T-cell (primary cell): ENCODE results near the gene ST6GAL2. TPM values are rescaled to one million over a fixed set of nuclear protein-coding genes. Genes with fewer than 3 reads are reported as not detected.

Source experiments
- ATAC-seq, 4 experiments: fragments of 200-7000 bp in 3 of 4; fragments of 150-1000 bp in 1 of 4; cut with Tn5 transposase; replicated peaks in 1 of 4; 1 replicate in 3 of 4; 2 replicates in 1 of 4; pipeline ENCODE4 v1.10.0; 2021; ENCODE audit warnings: moderate library complexity in 3 of 4, mild to moderate bottlenecking in 2 of 4, moderate number of reproducible peaks in 1 of 4
- CTCF ChIA-PET, 2 donors: fragments of 300-600 bp; sonication (Branson Sonifier 250); formaldehyde crosslinking; loops; one replicate each; lab custom pipeline; 2022; ENCODE audit warnings: antibody characterized with exemption in 2 of 2; lab: Charles Lee
- POLR2A ChIA-PET, 2 donors: fragments of 300-600 bp; sonication (Branson Sonifier 250); formaldehyde crosslinking; loops; one replicate each; lab custom pipeline; 2022; ENCODE audit warnings: antibody characterized with exemption in 2 of 2; lab: Charles Lee
- DNase-seq, 35 experiments: peaks; one replicate each; pipeline versions ENCODE4 v3.0.0 to v3.0.0-alpha.2; 2013 to 2023
- H3K27ac ChIP-seq: one replicate; pipeline ENCODE4 v1.5.1; 2013; ENCODE audit warnings: low read length
- H3K27me3 ChIP-seq, 2 experiments: replicated peaks in 1 of 2; 1 replicate in 1 of 2; 2 replicates in 1 of 2; pipeline versions ENCODE4 v1.6.1 to v1.7.0; 2013; ENCODE audit warnings: low read length in 1 of 2, mixed read lengths in 1 of 2; ENCODE audit not compliant: control insufficient read depth in 2 of 2, insufficient read depth in 2 of 2; ENCODE audit errors: extremely low read depth in 1 of 2
- H3K36me3 ChIP-seq, 2 donors: 1 replicate in 1 of 2; 2 replicates in 1 of 2; pipeline versions ENCODE4 v1.6.1 to v1.7.0; 2013; ENCODE audit warnings: low read length in 1 of 2; ENCODE audit not compliant: control insufficient read depth in 2 of 2, insufficient read depth in 1 of 2; ENCODE audit errors: extremely low read depth in 1 of 2
- H3K4me1 ChIP-seq, 2 experiments: 1 replicate in 1 of 2; 2 replicates in 1 of 2; pipeline versions ENCODE4 v1.6.1 to v1.7.0; 2013; ENCODE audit warnings: low read length in 2 of 2, mixed read lengths in 1 of 2; ENCODE audit not compliant: insufficient read depth in 2 of 2, control insufficient read depth in 1 of 2; ENCODE audit errors: extremely low read depth in 1 of 2
- H3K4me3 ChIP-seq, 2 donors: 1 replicate in 1 of 2; 2 replicates in 1 of 2; pipeline versions ENCODE4 v1.5.1 to v1.7.0; 2013; ENCODE audit warnings: mild to moderate bottlenecking in 2 of 2, low read length in 1 of 2, moderate library complexity in 1 of 2; ENCODE audit not compliant: control insufficient read depth in 1 of 2; ENCODE audit errors: extremely low read depth in 1 of 2
- H3K9me3 ChIP-seq: 2 replicates; pipeline ENCODE4 v1.7.0; 2013
- H3K27ac Mint-ChIP-seq, 2 donors: one replicate each; pipeline ENCODE4 v1.8.0; 2020 to 2021; ENCODE audit warnings: mild to moderate bottlenecking in 2 of 2, mixed read lengths in 2 of 2
- H3K27me3 Mint-ChIP-seq, 2 donors: one replicate each; pipeline ENCODE4 v1.8.0; 2021 to 2022; ENCODE audit warnings: mixed read lengths in 2 of 2
- H3K36me3 Mint-ChIP-seq: one replicate; pipeline ENCODE4 v1.8.0; 2021; ENCODE audit warnings: mixed read lengths
- H3K4me1 Mint-ChIP-seq, 3 donors: one replicate each; pipeline ENCODE4 v1.8.0; 2020 to 2022; ENCODE audit warnings: mixed read lengths in 3 of 3, mild to moderate bottlenecking in 1 of 3
- H3K4me3 Mint-ChIP-seq, 3 donors: one replicate each; pipeline ENCODE4 v1.8.0; 2020 to 2022; ENCODE audit warnings: mild to moderate bottlenecking in 3 of 3, mixed read lengths in 3 of 3, moderate library complexity in 3 of 3
- H3K9me3 Mint-ChIP-seq, 3 donors: one replicate each; pipeline ENCODE4 v1.8.0; 2020 to 2022; ENCODE audit warnings: mixed read lengths in 3 of 3
- WGBS: methylation state at CpG from one replicate; pipeline ENCODE4 v1.1.5; 2013; ENCODE audit warnings: missing lambda C conversion rate; ENCODE audit not compliant: insufficient coverage; 5-methylcytosine and 5-hydroxymethylcytosine counted together
- total RNA-seq, 35 experiments: library from RNA in 6 of 35; stranded (reverse) in 6 of 35; fragments of 120-200 nt in 1 of 35; gene quantifications; one replicate each; pipeline versions ENCODE4 v1.2.1 to v1.2.4 and lab custom pipeline; 2013 to 2026

ST6GAL2 gene
- total RNA-seq, 5 donors from 2014 or later (not counting 1 experiment from before 2014, with no cell fraction given), result 0.10 to 2.4 TPM; not detected in 3

GRCh38 chr2:106800180-106800579, 85.8 kb downstream of the ST6GAL2 start:
- DNase-seq (no peak), ATAC-seq (no peak)
- Mint-ChIP-seq H3K9me3 (peaks cover 0 to 3% (median 0%) of the 10 kb centered on the region in 3 donors), H3K4me1 (no peaks in the 10 kb centered on the region), H3K36me3 (no peaks in the 10 kb centered on the region), H3K27ac (no peak overlapping the region), H3K27me3 (peaks cover 0 to 8% of the 10 kb centered on the region in 2 donors), H3K4me3 (no peak overlapping the region)
- CTCF ChIA-PET, result no interaction called here
- no peak overlapping the region for H3K4me3 ChIP-seq
- POLR2A ChIA-PET, result no interaction called here
- no peaks in the 10 kb centered on the region for H3K36me3 ChIP-seq
- H3K27me3 ChIP-seq, result no peaks in the 10 kb centered on the region
- H3K9me3 ChIP-seq, result no peaks in the 10 kb centered on the region
- H3K4me1 ChIP-seq, result no peaks in the 10 kb centered on the region
- WGBS, result 66% methylated on average over 2 of the region's 4 CpGs
- no peak overlapping the region for H3K27ac ChIP-seq

- Mint-ChIP-seq H3K9me3 (peaks cover 0 to 3% (median 0%) of the 10 kb centered on the region in 3 donors), H3K27me3 (peaks cover 0 to 8% of the 10 kb centered on the region in 2 donors), H3K36me3 (no peaks in the 10 kb centered on the region), H3K27ac (no peak overlapping the region), H3K4me1 (no peaks in the 10 kb centered on the region), H3K4me3 (no peak overlapping the region)
- no peaks in the 10 kb centered on the region for H3K4me1 ChIP-seq
- ChIA-PET POLR2A (no interaction called here), CTCF (no interaction called here)
- H3K4me3 ChIP-seq, result no peak overlapping the region
- H3K27ac ChIP-seq, result no peak overlapping the region
- WGBS, result 60% methylated on average over 3 of the region's 5 CpGs
- H3K9me3 ChIP-seq, result no peaks in the 10 kb centered on the region
- DNase-seq, result no peak
- no peak for ATAC-seq
- peaks cover 0 to 4% of the 10 kb centered on the region in 2 experiments for H3K27me3 ChIP-seq
- H3K36me3 ChIP-seq, result no peaks in the 10 kb centered on the region
These were observed 87.0 kb downstream of the ST6GAL2 start for GRCh38 chr2:106798826-106799552.

GRCh38 chr2:106797494-106797893, 88.5 kb downstream of the ST6GAL2 start:
- ChIA-PET POLR2A (no interaction called here), CTCF (no interaction called here)
- H3K27me3 ChIP-seq, result peaks cover 0 to 4% of the 10 kb centered on the region in 2 experiments
- Mint-ChIP-seq H3K36me3 (no peaks in the 10 kb centered on the region), H3K27ac (no peak overlapping the region), H3K4me3 (no peak overlapping the region), H3K9me3 (peaks cover 0 to 3% (median 0%) of the 10 kb centered on the region in 3 donors), H3K27me3 (peaks cover 0 to 12% of the 10 kb centered on the region in 2 donors), H3K4me1 (no peaks in the 10 kb centered on the region)
- no peak overlapping the region for H3K4me3 ChIP-seq
- no peaks in the 10 kb centered on the region for H3K9me3 ChIP-seq
- H3K27ac ChIP-seq, result no peak overlapping the region
- H3K4me1 ChIP-seq, result no peaks in the 10 kb centered on the region
- H3K36me3 ChIP-seq, result no peaks in the 10 kb centered on the region
- ATAC-seq (no peak), DNase-seq (no peak)
- WGBS, result 90% methylated on average over 3 of the region's 5 CpGs

GRCh38 chr2:106792671-106793070, 93.3 kb downstream of the ST6GAL2 start:
- POLR2A ChIA-PET, result no interaction called here
- H3K27me3 Mint-ChIP-seq, result peaks cover 0 to 7% of the 10 kb centered on the region in 2 donors
- H3K9me3 Mint-ChIP-seq, result peaks cover 0 to 5% (median 0%) of the 10 kb centered on the region in 3 donors
- Histone ChIP-seq H3K4me3 (no peak overlapping the region), H3K4me1 (no peaks in the 10 kb centered on the region), H3K9me3 (no peaks in the 10 kb centered on the region), H3K36me3 (no peaks in the 10 kb centered on the region), H3K27me3 (peaks cover 0 to 4% of the 10 kb centered on the region in 2 experiments), H3K27ac (no peak overlapping the region)
- no peaks in the 10 kb centered on the region for H3K36me3 Mint-ChIP-seq
- H3K27ac Mint-ChIP-seq, result no peak overlapping the region
- CTCF ChIA-PET, result no interaction called here
- H3K4me1 Mint-ChIP-seq, result no peaks in the 10 kb centered on the region
- 60% methylated on average over 1 of the region's 2 CpGs for WGBS
- H3K4me3 Mint-ChIP-seq, result no peak overlapping the region
- no peak for ATAC-seq
- no peak for DNase-seq

DNA sequence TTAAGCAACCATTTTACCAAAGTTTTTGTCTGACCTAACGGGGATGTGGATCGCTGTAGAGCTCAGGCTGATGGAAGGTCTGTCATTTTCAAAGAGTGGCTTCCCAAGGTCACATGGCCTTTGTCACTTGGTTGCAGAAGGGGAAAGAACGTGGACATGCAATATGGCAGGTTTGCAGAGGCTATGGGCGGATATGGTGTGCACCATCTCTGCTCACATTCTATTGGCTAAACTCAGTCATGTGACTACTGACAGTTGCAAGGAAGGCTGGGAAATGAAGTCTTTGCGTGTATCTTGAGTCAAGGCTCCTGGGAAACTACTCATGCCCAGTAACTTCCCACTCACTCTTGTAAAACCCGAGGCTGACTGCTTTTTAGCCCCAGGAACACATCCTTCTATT, 96.8 kb downstream of the ST6GAL2 start:
- POLR2A ChIA-PET, result no interaction called here
- no peaks in the 10 kb centered on the region for H3K36me3 ChIP-seq
- no peaks in the 10 kb centered on the region for H3K4me1 ChIP-seq
- WGBS, result 84% methylated on average over 5 of the region's 6 CpGs
- no peak for ATAC-seq
- H3K4me1 Mint-ChIP-seq, result no peaks in the 10 kb centered on the region
- H3K4me3 Mint-ChIP-seq, result no peak overlapping the region
- H3K9me3 Mint-ChIP-seq, result peaks cover 0 to 5% (median 0%) of the 10 kb centered on the region in 3 donors
- H3K27me3 Mint-ChIP-seq, result peaks cover 0 to 7% of the 10 kb centered on the region in 2 donors
- DNase-seq, result no peak
- H3K9me3 ChIP-seq, result no peaks in the 10 kb centered on the region
- H3K36me3 Mint-ChIP-seq, result no peaks in the 10 kb centered on the region
- H3K27me3 ChIP-seq, result no peaks in the 10 kb centered on the region
- no peak overlapping the region for H3K27ac Mint-ChIP-seq
- CTCF ChIA-PET, result no interaction called here
- H3K27ac ChIP-seq, result no peak overlapping the region
- no peak overlapping the region for H3K4me3 ChIP-seq

GRCh38 chr2:106782681-106783080, 103.3 kb downstream of the ST6GAL2 start:
- H3K4me1 Mint-ChIP-seq, result no peaks in the 10 kb centered on the region
- no peak for ATAC-seq
- Histone ChIP-seq H3K36me3 (no peaks in the 10 kb centered on the region), H3K4me3 (no peak overlapping the region), H3K27me3 (no peaks in the 10 kb centered on the region), H3K9me3 (no peaks in the 10 kb centered on the region), H3K4me1 (no peaks in the 10 kb centered on the region), H3K27ac (no peak overlapping the region)
- peaks cover 5 to 10% of the 10 kb centered on the region in 2 donors for H3K27me3 Mint-ChIP-seq
- H3K9me3 Mint-ChIP-seq, result peaks cover 5 to 12% (median 5%) of the 10 kb centered on the region in 3 donors
- no CpG with 5 or more reads among the region's 3 CpGs for WGBS
- ChIA-PET POLR2A (no interaction called here), CTCF (no interaction called here)
- no peak overlapping the region for H3K27ac Mint-ChIP-seq
- DNase-seq, result no peak
- H3K36me3 Mint-ChIP-seq, result no peaks in the 10 kb centered on the region
- no peak overlapping the region for H3K4me3 Mint-ChIP-seq
